Loucy (cell line): ENCODE data around the gene POU5F1.

Source experiments
- H2AFZ ChIP-seq: fragments of 200-600 bp; sonication (generic); 2 replicates; pipeline ENCODE4 v1.6.0; 2016; ENCODE audit warnings: antibody characterized with exemption, mild to moderate bottlenecking, low read length, moderate library complexity
- H3F3A ChIP-seq: fragments of 200-600 bp; 2 replicates; pipeline ENCODE4 v1.6.0; 2016; ENCODE audit warnings: antibody characterized with exemption, low read depth, mild to moderate bottlenecking
- H3K27me3 ChIP-seq: fragments of 200-600 bp; sonication (generic); 2 replicates; pipeline ENCODE4 v1.6.1; 2014; ENCODE audit warnings: low read length, mild to moderate bottlenecking; ENCODE audit not compliant: insufficient read depth, poor library complexity, severe bottlenecking
- H3K36me3 ChIP-seq: fragments of 200-600 bp; sonication (generic); 2 replicates; pipeline ENCODE4 v1.6.1; 2016; ENCODE audit warnings: low read length; ENCODE audit not compliant: insufficient read depth
- H3K4me1 ChIP-seq: fragments of 200-600 bp; sonication (generic); 2 replicates; pipeline ENCODE4 v1.5.1; 2014; ENCODE audit warnings: low read length, mild to moderate bottlenecking; ENCODE audit not compliant: insufficient read depth, poor library complexity, severe bottlenecking
- H3K4me2 ChIP-seq: fragments of 200-600 bp; sonication (generic); 2 replicates; pipeline ENCODE4 v1.6.0; 2014; ENCODE audit warnings: antibody characterized with exemption, low read length, low read depth, mild to moderate bottlenecking; ENCODE audit not compliant: poor library complexity, severe bottlenecking
- H3K4me3 ChIP-seq: fragments of 200-600 bp; sonication (generic); 2 replicates; pipeline ENCODE4 v1.5.1; 2014; ENCODE audit warnings: low read length, mild to moderate bottlenecking, mixed read lengths; ENCODE audit not compliant: poor library complexity, severe bottlenecking
- H3K79me2 ChIP-seq: fragments of 200-600 bp; sonication (generic); 2 replicates; pipeline ENCODE4 v1.6.1; 2014; ENCODE audit warnings: low read length; ENCODE audit not compliant: insufficient read depth
- H3K9ac ChIP-seq: fragments of 200-600 bp; sonication (generic); 2 replicates; pipeline ENCODE4 v1.6.0; 2014; ENCODE audit warnings: mild to moderate bottlenecking, low read depth, low read length, moderate library complexity; ENCODE audit not compliant: poor library complexity, severe bottlenecking
- H3K9me2 ChIP-seq: fragments of 200-600 bp; sonication (generic); replicated peaks from 2 replicates; pipeline ENCODE4 v1.6.1; 2016; ENCODE audit warnings: low read depth, low read length, mixed read lengths
- H3K9me3 ChIP-seq: fragments of 200-600 bp; sonication (generic); 2 replicates; pipeline ENCODE4 v1.6.1; 2014; ENCODE audit warnings: mild to moderate bottlenecking, antibody characterized with exemption, low read length, low read depth; ENCODE audit not compliant: insufficient read depth
- H4K20me1 ChIP-seq: fragments of 200-600 bp; sonication (generic); 2 replicates; pipeline ENCODE4 v1.6.0; 2014; ENCODE audit warnings: antibody characterized with exemption, low read length, mild to moderate bottlenecking; ENCODE audit not compliant: insufficient read depth, poor library complexity, severe bottlenecking
- CTCF ChIP-seq: fragments of 200-600 bp; sonication (generic); conservative IDR thresholded peaks from 2 replicates; pipeline ENCODE4 v1.5.1; 2014; ENCODE audit warnings: mild to moderate bottlenecking, antibody characterized with exemption, low read length
- EZH2phosphoT487 ChIP-seq: fragments of 200-600 bp; IDR thresholded peaks from 2 replicates; pipeline ENCODE4 v1.6.1; 2018; ENCODE audit warnings: antibody characterized with exemption, mild to moderate bottlenecking, moderate library complexity, borderline replicate concordance

The POU5F1 gene

GRCh38 chr6:31135710-31136109 is 34.8 kb downstream of the POU5F1 start:
- Histone ChIP-seq H4K20me1 (no peaks in the 10 kb centered on the region), H3K9me3 (no peaks in the 10 kb centered on the region), H3K4me2 (no peak overlapping the region), H3K9ac (no peak overlapping the region), H3K4me3 (no peak overlapping the region), H3K4me1 (peaks cover 3% of the 10 kb centered on the region), H3K9me2 (no peaks in the 10 kb centered on the region), H3K36me3 (no peaks in the 10 kb centered on the region), H3K79me2 (no peaks in the 10 kb centered on the region), H2AFZ (no peak overlapping the region), H3F3A (no peaks in the 10 kb centered on the region), H3K27me3 (no peaks in the 10 kb centered on the region)
- TF ChIP-seq CTCF, result no peak
- TF ChIP-seq EZH2phosphoT487, result no peak

GRCh38 chr6:31132806-31133205 is 37.7 kb downstream of the POU5F1 start:
- TF ChIP-seq EZH2phosphoT487, result no peak
- no peak for TF ChIP-seq CTCF
- Histone ChIP-seq H4K20me1 (no peaks in the 10 kb centered on the region), H3K27me3 (no peaks in the 10 kb centered on the region), H2AFZ (no peak overlapping the region), H3K4me1 (peaks cover 3% of the 10 kb centered on the region), H3K79me2 (no peaks in the 10 kb centered on the region), H3F3A (no peaks in the 10 kb centered on the region), H3K9me2 (no peaks in the 10 kb centered on the region), H3K36me3 (no peaks in the 10 kb centered on the region), H3K9me3 (no peaks in the 10 kb centered on the region), H3K4me2 (no peak overlapping the region), H3K9ac (no peak overlapping the region), H3K4me3 (no peak overlapping the region)

GRCh38 chr6:31131595-31131994 is 38.9 kb downstream of the POU5F1 start:
- Histone ChIP-seq H3K27me3 (no peaks in the 10 kb centered on the region), H3F3A (no peaks in the 10 kb centered on the region), H3K4me1 (peaks cover 3% of the 10 kb centered on the region), H3K9ac (no peak overlapping the region), H3K9me3 (no peaks in the 10 kb centered on the region), H3K79me2 (no peaks in the 10 kb centered on the region), H3K4me3 (no peak overlapping the region), H4K20me1 (no peaks in the 10 kb centered on the region), H2AFZ (no peak overlapping the region), H3K4me2 (no peak overlapping the region), H3K9me2 (no peaks in the 10 kb centered on the region), H3K36me3 (no peaks in the 10 kb centered on the region)
- TF ChIP-seq EZH2phosphoT487 (no peak), CTCF (no peak)
